ENCODE results near the gene PRKCA.

GRCh38 chr17:66570447-66571195, 268.2 kb downstream of the PRKCA start:
- TF ChIP-seq CEBPB (IDR thresholded peaks at IDR 0.05) = no peak
- TF ChIP-seq, protein P1, sequence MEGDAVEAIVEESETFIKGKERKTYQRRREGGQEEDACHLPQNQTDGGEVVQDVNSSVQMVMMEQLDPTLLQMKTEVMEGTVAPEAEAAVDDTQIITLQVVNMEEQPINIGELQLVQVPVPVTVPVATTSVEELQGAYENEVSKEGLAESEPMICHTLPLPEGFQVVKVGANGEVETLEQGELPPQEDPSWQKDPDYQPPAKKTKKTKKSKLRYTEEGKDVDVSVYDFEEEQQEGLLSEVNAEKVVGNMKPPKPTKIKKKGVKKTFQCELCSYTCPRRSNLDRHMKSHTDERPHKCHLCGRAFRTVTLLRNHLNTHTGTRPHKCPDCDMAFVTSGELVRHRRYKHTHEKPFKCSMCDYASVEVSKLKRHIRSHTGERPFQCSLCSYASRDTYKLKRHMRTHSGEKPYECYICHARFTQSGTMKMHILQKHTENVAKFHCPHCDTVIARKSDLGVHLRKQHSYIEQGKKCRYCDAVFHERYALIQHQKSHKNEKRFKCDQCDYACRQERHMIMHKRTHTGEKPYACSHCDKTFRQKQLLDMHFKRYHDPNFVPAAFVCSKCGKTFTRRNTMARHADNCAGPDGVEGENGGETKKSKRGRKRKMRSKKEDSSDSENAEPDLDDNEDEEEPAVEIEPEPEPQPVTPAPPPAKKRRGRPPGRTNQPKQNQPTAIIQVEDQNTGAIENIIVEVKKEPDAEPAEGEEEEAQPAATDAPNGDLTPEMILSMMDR (IDR thresholded peaks at IDR 0.05) = no peak
- no peak for TF ChIP-seq POLR2A (IDR thresholded peaks at IDR 0.05; ENCODE audit: low read length)
